Measurements from ENCODE around the gene KLRC3.
A peak's percentile ranks its signal among the peaks of the same experiment; 100 is the strongest.
"Not testable (repeated sequence)": the region's sequence is repeated elsewhere in the genome, so short reads cannot be mapped to it uniquely, and the experiment has no call there.

Gene KLRC3

GRCh38 chr12:10398168-10398567 is 22.2 kb downstream of the KLRC3 start:
- no peak for DNase-seq

DNA sequence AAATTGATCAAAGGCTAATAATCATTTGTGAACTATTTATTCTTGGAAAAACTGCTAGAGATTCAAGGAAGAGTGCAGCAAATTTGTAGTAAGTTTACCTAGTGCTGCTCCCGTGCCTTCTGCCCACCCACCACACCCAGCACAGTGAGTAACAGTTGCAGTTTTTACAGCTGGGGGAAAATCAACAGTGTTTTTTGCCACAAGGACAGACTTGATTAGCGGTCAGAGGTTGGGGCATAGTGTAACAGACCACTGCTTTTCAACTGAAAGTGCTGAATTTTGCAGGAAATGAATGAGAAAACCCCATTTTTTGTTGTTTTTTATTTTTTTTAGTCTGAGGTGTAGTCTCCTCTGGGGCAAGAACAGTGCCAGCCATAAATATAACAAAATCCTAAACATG is 23.1 kb downstream of the KLRC3 start:
- DNase-seq, result no peak

- not testable (repeated sequence) for DNase-seq
Measured at GRCh38 chr12:10396176-10396575, 24.2 kb downstream of the KLRC3 start.

DNA sequence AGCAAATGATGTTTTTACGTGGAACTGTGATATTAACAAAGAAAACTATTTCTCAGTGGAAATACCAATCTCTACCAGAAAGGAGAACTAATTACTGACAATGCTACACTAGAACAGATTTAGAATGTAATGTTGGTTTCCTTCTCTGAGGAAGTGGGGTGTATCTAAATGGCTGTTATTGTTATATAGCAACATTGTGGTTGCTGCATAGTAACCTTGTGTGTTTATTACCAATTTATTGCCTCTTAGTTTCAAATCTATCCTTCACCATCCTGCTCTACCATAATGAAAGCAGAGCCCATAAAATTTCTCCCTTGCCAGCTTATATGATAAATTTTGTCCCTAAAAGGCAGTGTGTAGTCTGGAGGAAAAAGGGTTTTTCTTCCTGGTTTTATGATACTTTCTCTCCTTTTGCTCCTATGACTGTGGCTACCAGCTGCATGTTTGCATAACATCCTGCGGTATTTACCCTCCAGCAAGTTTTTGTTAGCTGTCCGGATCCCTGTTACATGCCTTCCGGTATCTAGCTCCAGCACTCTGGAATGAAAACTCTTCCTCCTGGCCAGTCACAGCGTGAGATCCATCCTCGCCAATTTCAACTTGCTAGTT is 24.9 kb downstream of the KLRC3 start:
- peak; percentile 60 to 74 for DNase-seq

- peak in 1 of 2 experiments; percentile 10 for DNase-seq
Measured at GRCh38 chr12:10394531-10395152, 25.8 kb downstream of the KLRC3 start.

- no peak for DNase-seq
Measured at GRCh38 chr12:10393291-10393690, 27.1 kb downstream of the KLRC3 start.

DNA sequence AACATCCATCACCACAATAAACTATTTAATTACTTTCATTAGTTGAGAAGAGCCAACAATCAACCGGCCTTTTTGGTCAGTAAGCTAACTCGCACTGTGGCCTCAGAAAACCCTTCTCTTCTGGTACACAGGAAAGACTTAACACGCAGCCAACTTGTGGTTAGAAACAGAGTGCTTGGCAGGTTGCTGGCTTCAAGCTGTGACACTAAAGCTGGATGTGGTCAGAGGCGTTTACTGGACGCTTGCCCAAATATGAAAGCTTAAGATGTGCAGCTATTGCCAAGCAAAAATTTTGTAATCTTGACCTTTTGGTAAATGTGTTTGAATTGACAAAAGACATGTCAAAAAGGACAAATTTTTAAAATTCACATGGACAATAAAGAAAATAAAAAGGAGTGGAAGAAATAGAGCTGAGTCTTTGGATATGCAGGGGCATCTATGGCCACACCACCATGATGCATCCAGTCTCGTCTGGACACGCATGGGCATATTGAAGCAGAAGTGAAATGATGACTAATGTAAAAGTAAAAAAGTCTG is 27.9 kb downstream of the KLRC3 start:
- DNase-seq, result peak; percentile 33 to 52

DNA sequence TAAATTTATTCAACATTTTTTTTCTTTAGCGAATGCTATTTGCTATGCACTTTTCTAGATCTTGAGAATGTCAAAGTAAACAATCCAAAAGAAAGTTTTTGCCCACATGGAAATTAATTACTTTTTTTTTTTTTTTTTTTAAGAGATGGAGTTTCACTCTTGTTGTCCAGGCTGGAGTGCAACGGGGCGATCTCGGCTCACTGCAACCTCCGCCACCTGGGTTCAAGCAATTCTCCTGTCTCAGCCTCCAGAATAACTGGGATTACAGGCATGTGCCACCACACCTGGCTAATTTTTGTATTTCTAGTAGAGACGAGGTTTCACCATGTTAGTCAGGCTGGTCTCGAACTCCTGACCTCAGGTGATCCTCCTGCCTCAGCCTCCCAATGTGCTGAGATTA is 29.4 kb downstream of the KLRC3 start:
- DNase-seq, result not testable (repeated sequence)

- no peak for DNase-seq
Measured at GRCh38 chr12:10389904-10390303, 30.5 kb downstream of the KLRC3 start, which contains the start of gene KLRK1. KLRK1 (minus strand) TSS chr12:10390041; CDS start chr12:10388810, 1,231 bp downstream.

DNA sequence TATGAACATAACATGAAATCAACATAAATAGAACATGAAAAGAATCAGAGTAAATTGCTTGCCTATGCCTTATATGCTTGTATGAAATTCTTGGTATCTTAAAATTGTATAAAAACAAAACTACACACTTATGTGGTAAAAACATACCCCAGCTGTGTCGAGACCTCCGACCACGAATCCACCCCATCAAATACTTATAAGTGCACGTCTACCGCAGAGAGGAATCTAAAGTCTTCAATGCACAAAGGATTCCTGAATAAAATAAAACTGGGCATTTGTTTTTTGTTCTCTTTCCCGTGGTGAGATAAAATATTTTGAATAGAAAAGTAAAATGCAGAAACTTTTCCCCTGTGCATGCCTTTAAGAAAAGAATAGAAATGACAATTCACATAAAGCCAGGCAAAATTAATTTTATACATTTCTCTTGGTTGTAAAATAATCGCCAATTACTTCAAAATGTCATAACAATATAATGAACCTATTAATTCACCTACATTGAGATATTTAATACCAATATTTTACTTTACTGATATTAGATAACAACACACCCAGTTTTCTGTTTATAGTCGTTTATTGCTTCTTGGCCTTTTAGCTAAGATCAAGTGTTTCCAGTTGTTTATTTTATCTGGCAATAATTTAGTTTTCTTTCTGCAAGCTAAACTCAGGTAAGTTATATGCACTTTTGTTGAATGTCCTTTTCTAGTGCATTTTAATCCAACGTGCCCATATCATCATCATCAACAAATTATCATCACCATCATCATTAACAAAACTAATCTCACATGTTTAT is 31.6 kb downstream of the KLRC3 start:
- DNase-seq, result no peak

- not testable (repeated sequence) for DNase-seq
Measured at GRCh38 chr12:10387498-10387897, 32.9 kb downstream of the KLRC3 start.

DNA sequence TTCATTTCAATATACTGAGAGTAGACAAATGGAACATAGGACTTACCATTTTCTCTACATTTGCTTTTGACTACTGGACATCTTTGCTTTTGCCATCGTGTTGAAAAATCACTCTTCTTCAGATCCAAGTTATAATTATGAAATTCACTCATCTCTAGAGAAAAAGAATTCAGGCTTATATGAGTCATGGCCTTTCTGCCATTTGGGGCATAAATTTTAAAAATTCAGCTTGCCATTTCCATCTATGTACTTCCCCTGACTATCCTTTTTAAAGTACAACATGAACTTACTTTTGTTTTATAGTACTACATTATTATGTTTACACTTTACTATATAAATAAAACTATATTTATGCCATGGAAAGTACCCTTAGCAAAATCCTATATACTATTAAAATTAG is 33.5 kb downstream of the KLRC3 start:
- DNase-seq, result no peak

DNA sequence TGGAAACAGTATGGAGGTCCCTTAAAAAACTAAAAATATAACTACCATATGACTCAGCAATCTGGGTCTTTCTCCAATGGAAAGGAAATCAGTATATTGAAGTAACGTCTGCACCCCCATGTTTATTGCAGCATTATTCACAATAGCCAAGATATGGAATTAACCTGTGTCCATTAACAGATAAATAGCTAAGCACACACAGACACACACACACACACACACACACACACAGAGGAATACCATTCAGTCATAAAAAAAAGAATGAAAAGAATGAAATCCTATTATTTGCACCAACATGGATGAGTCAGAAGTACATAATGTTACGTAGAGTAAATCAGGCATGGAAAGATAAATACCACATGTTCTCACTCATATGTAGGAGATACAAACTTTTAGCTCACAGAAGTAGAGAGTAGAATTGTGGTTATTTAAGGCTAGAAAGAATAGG is 35.2 kb downstream of the KLRC3 start:
- DNase-seq, result no peak

- DNase-seq, result no peak
Measured at GRCh38 chr12:10384191-10384590, 36.2 kb downstream of the KLRC3 start.

DNA sequence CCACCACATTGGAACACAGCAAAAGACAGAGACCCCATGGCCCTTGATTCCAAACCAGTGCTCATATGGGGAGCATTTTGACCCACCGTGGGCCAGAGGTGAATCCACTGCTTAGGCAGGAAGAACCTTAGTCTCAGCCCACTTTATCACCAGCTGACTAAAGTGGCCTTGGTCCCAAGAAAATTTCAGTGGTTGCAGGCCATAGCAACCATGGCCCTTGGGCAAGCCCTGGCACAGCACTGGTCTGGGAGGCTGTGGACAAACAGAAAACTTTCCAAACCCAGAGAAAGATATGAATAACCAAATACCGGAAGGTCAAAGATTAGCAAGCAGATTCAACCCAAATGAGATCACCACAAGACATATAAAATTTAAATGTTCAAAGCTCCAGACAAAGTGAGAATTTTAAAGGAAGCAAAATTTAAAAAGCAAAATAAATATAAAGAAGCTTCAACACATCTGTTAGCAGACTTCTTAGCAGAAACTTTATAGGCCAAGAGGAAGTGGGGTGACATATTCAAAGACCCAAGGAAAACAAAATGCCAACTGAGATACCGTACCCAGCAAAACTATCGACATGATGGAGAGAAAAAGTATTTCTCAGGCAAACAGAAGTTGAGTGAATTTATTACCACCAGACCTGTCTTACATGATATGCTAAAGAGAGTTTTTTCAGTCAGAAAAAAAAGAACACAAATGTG is 38.3 kb downstream of the KLRC3 start:
- DNase-seq, result no peak

DNA sequence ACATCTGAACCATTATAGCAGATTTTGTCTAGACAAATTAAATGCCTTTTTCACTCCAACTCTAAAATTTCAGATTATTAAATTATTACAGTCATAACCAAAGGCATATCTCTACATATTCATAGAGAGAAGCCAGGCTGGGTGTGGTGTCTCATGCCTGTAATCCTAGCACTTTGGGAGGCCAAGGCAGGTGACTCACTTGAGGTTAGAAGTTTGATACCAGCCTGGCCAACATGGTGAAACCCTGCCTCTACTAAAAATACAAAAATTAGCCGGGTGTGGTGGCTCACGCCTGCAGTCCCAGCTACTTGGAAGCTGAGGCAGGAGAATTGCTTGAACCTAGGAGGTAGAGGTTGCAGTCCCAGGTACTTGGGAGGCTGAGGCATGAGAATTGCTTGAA is 41.7 kb downstream of the KLRC3 start:
- DNase-seq, result not testable (repeated sequence)

- no peak for DNase-seq
Measured at GRCh38 chr12:10374624-10375018, 45.8 kb downstream of the KLRC3 start.

DNA sequence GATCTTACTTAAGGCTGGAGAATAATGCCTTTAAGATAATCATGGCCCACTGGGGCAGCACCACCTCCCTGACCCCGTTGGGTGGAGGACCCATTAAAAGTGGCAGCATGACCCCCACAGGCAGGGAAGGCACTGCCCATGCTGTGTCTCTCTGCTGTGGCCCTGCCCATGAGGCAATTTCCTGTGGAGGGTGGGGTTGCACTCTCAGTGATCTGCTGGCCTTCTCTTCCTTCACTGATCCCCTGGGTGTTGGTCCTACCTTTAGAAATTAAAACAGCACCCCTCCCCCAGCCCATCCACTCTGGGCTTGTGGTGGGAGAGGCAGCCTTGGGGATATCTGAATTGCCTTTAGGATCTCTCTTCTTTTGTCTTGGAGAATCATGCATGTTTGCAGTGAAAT is 47.8 kb downstream of the KLRC3 start:
- no peak for DNase-seq

DNA sequence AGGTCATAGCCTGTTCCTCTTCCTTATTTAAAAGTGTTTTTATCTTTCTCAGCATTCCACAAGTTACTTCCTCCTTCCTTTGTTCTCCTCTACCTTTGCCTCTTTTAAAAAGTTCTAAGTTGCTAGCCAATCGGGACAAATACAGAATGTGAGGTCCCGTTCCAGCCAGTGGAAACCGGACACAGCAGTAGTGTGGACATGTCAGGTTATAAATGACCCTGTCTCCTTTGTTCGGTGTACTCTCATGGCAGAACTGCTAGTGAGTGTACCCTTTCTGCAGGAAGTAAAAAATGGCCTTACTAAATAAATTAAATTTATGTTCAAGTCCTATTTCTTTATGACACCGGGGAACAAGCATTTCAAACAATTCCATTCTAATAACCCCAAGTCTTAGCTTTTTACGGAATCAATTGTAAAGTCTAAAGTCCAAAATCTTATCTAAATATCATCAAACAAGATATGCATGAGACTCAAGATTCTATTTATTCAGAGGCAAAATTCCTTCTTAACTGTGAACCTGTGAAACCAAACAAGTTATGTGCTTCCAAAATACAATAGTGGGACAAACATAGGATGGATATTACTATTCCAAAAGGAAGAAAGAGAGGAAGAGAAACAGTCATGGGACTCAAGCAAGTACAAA is 48.4 kb downstream of the KLRC3 start:
- DNase-seq, result not testable (repeated sequence)

- DNase-seq, result no peak
Measured at GRCh38 chr12:10369557-10370415, 50.6 kb downstream of the KLRC3 start.
